HepG2 (cell line): ENCODE measurements around the gene FAF1. TPM values are rescaled to one million over a fixed set of nuclear protein-coding genes. Genes with fewer than 3 reads are reported as not detected.

Source experiments
- ATAC-seq: fragments of 200-7000 bp; cut with Tn5 transposase; 3 replicates; pipeline ENCODE4 v1.9.1; 2020; ENCODE audit warnings: mild to moderate bottlenecking, moderate library complexity
- BruUV-seq: library from RNA; stranded (reverse); fragments of 400-500 nt; replicated peaks from 2 replicates; lab custom pipeline; 2021; lab: Mats Ljungman, UMichigan
- CTCF ChIA-PET: fragments of 300-600 bp; formaldehyde crosslinking; extraction: SDS; loops from one replicate; lab custom pipeline; 2021; ENCODE audit warnings: low total read pairs, inconsistent platforms, low intra/inter-chr PET ratio; lab: Yijun Ruan, JAX
- POLR2A ChIA-PET: fragments of 350-600 bp; sonication (Branson Sonifier 250); formaldehyde crosslinking; loops from one replicate; lab custom pipeline; 2020; ENCODE audit warnings: antibody characterized with exemption, inconsistent platforms; lab: Yijun Ruan, JAX
- DNase-seq: peaks from one replicate; pipeline ENCODE4 v3.0.0-alpha.2; 2015; ENCODE audit warnings: low spot score
- FAIRE-seq: peaks from 3 replicates; lab custom pipeline; 2011; peaks lifted over from hg19 to GRCh38; lab: Jason Lieb, UNC
- H2AFZ ChIP-seq: one replicate; pipeline ENCODE4 v1.6.1; 2011; ENCODE audit warnings: low read length, inconsistent platforms
- H3K27ac ChIP-seq: fragments of 300-600 bp; 3 replicates; pipeline ENCODE4 v1.8.0; 2011; ENCODE audit warnings: mixed run types, mild to moderate bottlenecking, mixed read lengths, low read length, inconsistent platforms; ENCODE audit not compliant: insufficient read depth; ENCODE audit errors: extremely low read length
- H3K27me3 ChIP-seq, 2 experiments: fragments of 200-600 bp in 1 of 2; 2 replicates in 1 of 2; 3 replicates in 1 of 2; pipeline versions ENCODE4 v1.6.0 to v1.8.0; 2011; ENCODE audit warnings: low read length in 2 of 2, mild to moderate bottlenecking in 2 of 2, moderate library complexity in 2 of 2, inconsistent platforms in 1 of 2; ENCODE audit not compliant: insufficient read depth in 2 of 2, control insufficient read depth in 1 of 2
- H3K36me3 ChIP-seq, 2 experiments: fragments of 200-600 bp in 1 of 2; replicated peaks in 1 of 2; 2 replicates in 1 of 2; 3 replicates in 1 of 2; pipeline versions ENCODE4 v1.5.1 to v1.8.0; 2011; ENCODE audit warnings: low read length in 2 of 2, inconsistent platforms in 1 of 2; ENCODE audit not compliant: insufficient read depth in 2 of 2, control insufficient read depth in 1 of 2
- H3K4me1 ChIP-seq: 2 replicates; pipeline ENCODE4 v1.5.1; 2012; ENCODE audit warnings: low read length, inconsistent platforms; ENCODE audit not compliant: insufficient read depth
- H3K4me2 ChIP-seq: 2 replicates; pipeline ENCODE4 v1.6.0; 2011; ENCODE audit warnings: low read depth, low read length, inconsistent platforms
- H3K4me3 ChIP-seq, 3 experiments: fragments of 200-600 bp in 1 of 3; sonication (generic), shearing (Covaris generic) in 1 of 3; replicated peaks in 1 of 3; 2 replicates each; pipeline ENCODE4 v1.5.1; 2011 to 2016; ENCODE audit warnings: low read length in 3 of 3, inconsistent platforms in 2 of 3, low read depth in 2 of 3, mild to moderate bottlenecking in 2 of 3, control low read depth in 1 of 3, mixed read lengths in 1 of 3; ENCODE audit not compliant: insufficient read depth in 1 of 3
- H3K79me2 ChIP-seq: one replicate; pipeline ENCODE4 v1.6.1; 2011; ENCODE audit warnings: low read length, inconsistent platforms; ENCODE audit not compliant: insufficient read depth
- H3K9ac ChIP-seq: 2 replicates; pipeline ENCODE4 v1.6.0; 2011; ENCODE audit warnings: mild to moderate bottlenecking, low read depth, low read length, inconsistent platforms; ENCODE audit not compliant: insufficient read depth
- H3K9me3 ChIP-seq: 2 replicates; pipeline ENCODE4 v1.5.1; 2012; ENCODE audit warnings: mild to moderate bottlenecking, low read length
- H4K20me1 ChIP-seq: 2 replicates; pipeline ENCODE4 v1.6.0; 2011; ENCODE audit warnings: inconsistent platforms, mild to moderate bottlenecking, low read length, moderate library complexity; ENCODE audit not compliant: insufficient read depth
- FUBP1 ChIP-seq: sonication (generic); formaldehyde crosslinking; IDR thresholded peaks from 2 replicates; pipeline ENCODE4 v1.5.1; 2020; ENCODE audit warnings: missing genetic modification reagents, mild to moderate bottlenecking, borderline replicate concordance
- LRRFIP1 ChIP-seq: sonication (generic); formaldehyde crosslinking; conservative IDR thresholded peaks from 2 replicates; pipeline ENCODE4 v1.4.0; 2020; ENCODE audit warnings: missing genetic modification reagents
- MXD1 ChIP-seq: sonication (generic); formaldehyde crosslinking; IDR thresholded peaks from 2 replicates; pipeline ENCODE4 v1.4.0; 2020; ENCODE audit warnings: mild to moderate bottlenecking, missing genetic modification reagents
- RAD51 ChIP-seq: fragments of 450-650 bp; IDR thresholded peaks from 2 replicates; pipeline ENCODE4 v1.6.1; 2016; ENCODE audit warnings: borderline replicate concordance
- RNF219 ChIP-seq: sonication (generic); formaldehyde crosslinking; IDR thresholded peaks from 2 replicates; pipeline ENCODE4 v1.5.0; 2020; ENCODE audit warnings: mild to moderate bottlenecking, missing genetic modification reagents
- SMARCC2 ChIP-seq: fragments of 450-650 bp; IDR thresholded peaks from 2 replicates; pipeline ENCODE4 v1.6.1; 2017; ENCODE audit warnings: antibody characterized with exemption, mild to moderate bottlenecking
- ZMYM4 ChIP-seq: sonication (generic); formaldehyde crosslinking; IDR thresholded peaks from 2 replicates; pipeline ENCODE4 v1.8.1; 2023; ENCODE audit warnings: mild to moderate bottlenecking, missing genetic modification reagents
- ZNF160 ChIP-seq: sonication (generic); formaldehyde crosslinking; IDR thresholded peaks from 2 replicates; pipeline ENCODE4 v1.8.0; 2022; ENCODE audit warnings: mild to moderate bottlenecking, inconsistent platforms, missing genetic modification reagents
- ZNF337 ChIP-seq: sonication (generic); formaldehyde crosslinking; IDR thresholded peaks from 2 replicates; pipeline ENCODE4 v1.5.1; 2020; ENCODE audit warnings: missing genetic modification reagents, low read depth, mild to moderate bottlenecking, borderline replicate concordance
- ZNF781 ChIP-seq: sonication (generic); formaldehyde crosslinking; IDR thresholded peaks from 2 replicates; pipeline ENCODE4 v1.5.1; 2020; ENCODE audit warnings: borderline replicate concordance, mild to moderate bottlenecking, missing genetic modification reagents; ENCODE audit errors: not compliant biosample characterization
- WGBS: methylation state at CpG from one replicate; pipeline ENCODE4 v1.1.6; 2017; ENCODE audit warnings: low lambda C conversion rate; 5-methylcytosine and 5-hydroxymethylcytosine counted together
- in situ Hi-C: cut with HindIII; loops from 2 replicates; pipeline ENCODE4 v1.10.0; 2017; ENCODE audit warnings: low pct_unique_long_range_greater_than_20kb; ENCODE audit not compliant: extremely low pct_ligation_motif_present
- intact Hi-C: fragments of 100-400 bp; cut with micrococcal nuclease; formaldehyde crosslinking; loops from one replicate; pipeline ENCODE4 v1.10.0; 2022; ENCODE audit not compliant: unreplicated experiment
- polyA plus RNA-seq, 8 experiments: library from polyadenylated mRNA; depleted of rRNA in 3 of 8; stranded (reverse) in 7 of 8; unstranded in 1 of 8; fragments of >200 nt; fragmentation: Illumina TruSeq in 4 of 8; extraction: Trizol in 4 of 8; gene quantifications; 2 replicates each; pipeline versions ENCODE4 v1.2.1 to v1.2.3, GENCODE V29; 2011 to 2016; ENCODE audit warnings: low read depth in 4 of 8, missing spikeins in 1 of 8, mixed read lengths in 1 of 8; ENCODE audit not compliant: insufficient read depth in 1 of 8
- total RNA-seq, 5 experiments: library from RNA; depleted of rRNA; stranded (reverse); fragments of >200 nt; fragmentation: Illumina TruSeq; extraction: Trizol; gene quantifications; 2 replicates each; pipeline ENCODE4 v1.2.3, GENCODE V29; 2016; ENCODE audit warnings: low read depth in 1 of 5

Gene FAF1
- total and polyA plus RNA-seq, 2 of the 13 experiments (the other 11 are each of a cell fraction or from before 2014, with no cell fraction given), result 19.4 to 63.3 TPM

- Histone ChIP-seq H3K36me3 (no peaks in the 10 kb centered on the region), H3K4me3 (no peak overlapping the region), H3K79me2 (peaks cover 32% of the 10 kb centered on the region), H3K4me2 (no peak overlapping the region), H3K9me3 (peaks cover 12% of the 10 kb centered on the region; the same call in 1 of the 2 replicates), H3K4me1 (0 out of 2 replicates have a peak, but pooled peaks cover 2% of the 10 kb centered on the region), H3K27ac (no peak overlapping the region), H4K20me1 (no peaks in the 10 kb centered on the region), H3K27me3 (no peaks in the 10 kb centered on the region), H3K9ac (no peak overlapping the region), H2AFZ (no peak overlapping the region)
- in situ Hi-C loops (no loop called here), intact Hi-C loops (no loop called here)
- FAIRE-seq, result no peak
- ChIA-PET CTCF (no interaction called here), POLR2A (no interaction called here)
- BruUV-seq, result no TSS peak
- 97% methylated on average over 4 of the region's 4 CpGs for WGBS
- no peak for ATAC-seq
- no peak for TF ChIP-seq ZNF337
- TF ChIP-seq MXD1 (CRISPR knock-in tag), result no peak
- TF ChIP-seq LRRFIP1 (CRISPR knock-in tag), result no peak
- no peak for DNase-seq
Measured at GRCh38 chr1:50860702-50861101, 99.4 kb downstream of the FAF1 start.

GRCh38 chr1:50860256-50860655 lies 99.8 kb downstream of the FAF1 start:
- H4K20me1 ChIP-seq, result no peaks in the 10 kb centered on the region
- 97% methylated on average over 2 of the region's 2 CpGs for WGBS
- no peak for TF ChIP-seq ZMYM4 (CRISPR knock-in tag)
- no peak for TF ChIP-seq SMARCC2
- no peak for TF ChIP-seq ZNF160 (CRISPR knock-in tag)
- TF ChIP-seq RAD51, result no peak
- no peak for TF ChIP-seq RNF219 (CRISPR knock-in tag)
- no peak for TF ChIP-seq FUBP1 (CRISPR knock-in tag)
- TF ChIP-seq ZNF781 (CRISPR knock-in tag), result no peak

More at GRCh38 chr1:50860256-50860655, 99.8 kb downstream of the FAF1 start:
- peaks cover 12% of the 10 kb centered on the region; the same call in 1 of the 2 replicates for H3K9me3 ChIP-seq
- H3K4me3 ChIP-seq, result no peak overlapping the region
- BruUV-seq, result no TSS peak
- POLR2A ChIA-PET, result no interaction called here
- DNase-seq, result no peak
- CTCF ChIA-PET, result no interaction called here
- intact Hi-C loops, result no loop called here
- in situ Hi-C loops, result no loop called here
- H3K27me3 ChIP-seq, result no peaks in the 10 kb centered on the region
- H3K4me1 ChIP-seq, result peaks cover 7% of the 10 kb centered on the region
- no peak overlapping the region for H3K9ac ChIP-seq
- ATAC-seq, result no peak
- no peaks in the 10 kb centered on the region for H3K36me3 ChIP-seq
- no peak overlapping the region for H3K4me2 ChIP-seq
- FAIRE-seq, result no peak
- H3K79me2 ChIP-seq, result peaks cover 32% of the 10 kb centered on the region
- no peak overlapping the region for H2AFZ ChIP-seq
- no peak overlapping the region for H3K27ac ChIP-seq
